Measurements from ENCODE around the gene CMKLR1. TPM values are rescaled to one million over a fixed set of nuclear protein-coding genes. Genes with fewer than 3 reads are reported as not detected.
A peak's percentile ranks its signal among the peaks of the same experiment; 100 is the strongest.

CMKLR1 gene
- total RNA-seq, 1 experiment from 2014 or later = 0.24 TPM

DNA sequence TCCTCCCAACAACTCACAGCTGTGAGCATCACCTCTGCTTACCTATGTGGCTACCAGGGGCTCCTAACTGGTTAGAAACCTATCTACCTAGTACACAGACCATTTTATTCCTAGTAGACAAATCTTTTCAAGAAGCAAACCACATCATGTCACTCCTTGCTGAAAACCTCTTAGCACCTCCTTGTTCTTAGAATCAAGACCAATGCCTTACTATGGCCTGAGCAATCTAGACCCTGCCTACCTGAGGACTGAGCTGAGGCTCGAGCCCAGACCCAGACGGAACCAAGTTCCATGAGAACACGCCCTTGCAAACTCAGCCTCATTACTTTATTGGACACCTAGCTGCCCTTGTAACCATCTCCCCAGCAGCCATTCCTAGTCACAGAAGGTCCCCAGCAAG lies 32.6 kb downstream of the CMKLR1 start:
- CTCF ChIA-PET = no interaction called here
- Histone ChIP-seq H3K9me3 (ENCODE audit: low read depth, low read length, poor library complexity, severe bottlenecking) (no peaks in the 10 kb centered on the region), H3K4me3 (ENCODE audit: low read depth, low read length, poor library complexity, severe bottlenecking) (no peak overlapping the region), H3K36me3 (ENCODE audit: insufficient read depth, low read length, poor library complexity, severe bottlenecking) (no peaks in the 10 kb centered on the region), H3K27ac (ENCODE audit: low read depth, low read length, poor library complexity, severe bottlenecking) (no peak overlapping the region), H3K27me3 (replicated peaks; ENCODE audit: insufficient read depth, low read depth, low read length, poor library complexity) (peaks cover 5% of the 10 kb centered on the region), H3K4me1 (ENCODE audit: insufficient read depth, low read length, poor library complexity, severe bottlenecking) (no peaks in the 10 kb centered on the region)
- POLR2A ChIA-PET (ENCODE audit: low non-redundant PET) = no interaction called here
- TF ChIP-seq, protein P1, sequence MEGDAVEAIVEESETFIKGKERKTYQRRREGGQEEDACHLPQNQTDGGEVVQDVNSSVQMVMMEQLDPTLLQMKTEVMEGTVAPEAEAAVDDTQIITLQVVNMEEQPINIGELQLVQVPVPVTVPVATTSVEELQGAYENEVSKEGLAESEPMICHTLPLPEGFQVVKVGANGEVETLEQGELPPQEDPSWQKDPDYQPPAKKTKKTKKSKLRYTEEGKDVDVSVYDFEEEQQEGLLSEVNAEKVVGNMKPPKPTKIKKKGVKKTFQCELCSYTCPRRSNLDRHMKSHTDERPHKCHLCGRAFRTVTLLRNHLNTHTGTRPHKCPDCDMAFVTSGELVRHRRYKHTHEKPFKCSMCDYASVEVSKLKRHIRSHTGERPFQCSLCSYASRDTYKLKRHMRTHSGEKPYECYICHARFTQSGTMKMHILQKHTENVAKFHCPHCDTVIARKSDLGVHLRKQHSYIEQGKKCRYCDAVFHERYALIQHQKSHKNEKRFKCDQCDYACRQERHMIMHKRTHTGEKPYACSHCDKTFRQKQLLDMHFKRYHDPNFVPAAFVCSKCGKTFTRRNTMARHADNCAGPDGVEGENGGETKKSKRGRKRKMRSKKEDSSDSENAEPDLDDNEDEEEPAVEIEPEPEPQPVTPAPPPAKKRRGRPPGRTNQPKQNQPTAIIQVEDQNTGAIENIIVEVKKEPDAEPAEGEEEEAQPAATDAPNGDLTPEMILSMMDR (conservative IDR thresholded peaks at IDR 0.05; ENCODE audit: low read depth, low read length) = no peak
- TF ChIP-seq EZH2 (IDR thresholded peaks at IDR 0.05; ENCODE audit: borderline replicate concordance, low read depth, low read length, poor library complexity, severe bottlenecking) = no peak
- DNase-seq (ENCODE audit: low spot score) = no peak
- intact Hi-C loops (cut with micrococcal nuclease; ENCODE audit: unreplicated experiment) = no loop called here
- BruUV-seq (replicated peaks) = no TSS peak

DNA sequence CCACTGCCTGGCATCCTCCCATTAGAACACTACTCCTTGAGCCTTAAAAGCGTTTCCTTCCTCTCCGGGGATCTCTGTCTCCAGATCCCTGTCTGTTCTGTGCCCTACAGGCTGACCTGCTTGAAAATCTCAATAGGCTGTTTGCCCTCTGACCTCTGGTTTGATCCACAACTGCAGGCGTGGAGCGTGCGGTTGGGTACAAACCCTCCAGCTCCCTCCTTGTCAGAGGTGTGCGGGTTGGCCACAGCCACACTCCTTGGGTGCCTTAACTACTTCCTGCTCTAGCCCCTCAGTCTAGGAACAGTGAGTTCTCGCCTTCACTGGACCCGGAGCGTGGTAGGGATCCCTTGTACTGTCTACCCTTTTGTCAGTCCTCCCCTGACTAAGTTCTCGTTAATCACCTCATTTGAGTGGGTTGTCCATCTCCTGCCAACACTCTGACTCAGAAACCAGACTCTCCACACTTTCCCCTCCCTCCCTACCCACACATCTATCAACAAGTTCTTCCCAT lies 33.1 kb downstream of the CMKLR1 start:
- no peak overlapping the region for H3K27ac ChIP-seq (ENCODE audit: low read depth, low read length, poor library complexity, severe bottlenecking)
- no peaks in the 10 kb centered on the region for H3K36me3 ChIP-seq (ENCODE audit: insufficient read depth, low read length, poor library complexity, severe bottlenecking)
- POLR2A ChIA-PET (ENCODE audit: low non-redundant PET) = no interaction called here
- peaks cover 5% of the 10 kb centered on the region for H3K27me3 ChIP-seq (replicated peaks; ENCODE audit: insufficient read depth, low read depth, low read length, poor library complexity)
- no peak overlapping the region for H3K4me3 ChIP-seq (ENCODE audit: low read depth, low read length, poor library complexity, severe bottlenecking)
- CTCF ChIA-PET = no interaction called here
- intact Hi-C loops (cut with micrococcal nuclease; ENCODE audit: unreplicated experiment) = no loop called here
- H3K9me3 ChIP-seq (ENCODE audit: low read depth, low read length, poor library complexity, severe bottlenecking) = no peaks in the 10 kb centered on the region
- TF ChIP-seq, protein P1 (conservative IDR thresholded peaks at IDR 0.05; ENCODE audit: low read depth, low read length) = no peak
- TF ChIP-seq EZH2 (IDR thresholded peaks at IDR 0.05; ENCODE audit: borderline replicate concordance, low read depth, low read length, poor library complexity, severe bottlenecking) = no peak
- no peaks in the 10 kb centered on the region for H3K4me1 ChIP-seq (ENCODE audit: insufficient read depth, low read length, poor library complexity, severe bottlenecking)
- no peak for DNase-seq (ENCODE audit: low spot score)
- no TSS peak for BruUV-seq (replicated peaks)

DNA sequence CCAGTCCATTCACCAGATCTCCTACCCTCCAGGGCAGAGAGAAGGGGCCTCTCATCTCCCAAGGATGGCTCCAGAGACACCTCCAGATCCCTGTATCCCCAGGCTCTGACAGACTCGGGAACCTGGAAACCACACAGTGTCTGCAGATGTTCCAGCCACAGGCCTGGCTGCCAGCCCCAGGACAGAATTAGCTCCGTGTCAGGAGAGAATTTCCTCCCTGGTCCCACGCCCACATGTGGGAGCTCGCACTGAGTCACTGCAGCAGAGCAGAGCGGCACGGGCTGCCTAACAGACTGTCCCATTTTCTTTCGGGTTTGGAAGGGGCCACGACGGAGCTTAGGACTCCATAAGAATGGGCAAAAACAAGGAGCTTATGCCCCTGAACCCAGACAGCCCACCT lies 33.6 kb downstream of the CMKLR1 start:
- Histone ChIP-seq H3K27ac (ENCODE audit: low read depth, low read length, poor library complexity, severe bottlenecking) (no peak overlapping the region), H3K27me3 (replicated peaks; ENCODE audit: insufficient read depth, low read depth, low read length, poor library complexity) (peaks cover 5% of the 10 kb centered on the region), H3K36me3 (ENCODE audit: insufficient read depth, low read length, poor library complexity, severe bottlenecking) (no peaks in the 10 kb centered on the region), H3K4me1 (ENCODE audit: insufficient read depth, low read length, poor library complexity, severe bottlenecking) (no peaks in the 10 kb centered on the region), H3K9me3 (ENCODE audit: low read depth, low read length, poor library complexity, severe bottlenecking) (no peaks in the 10 kb centered on the region), H3K4me3 (ENCODE audit: low read depth, low read length, poor library complexity, severe bottlenecking) (no peak overlapping the region)
- intact Hi-C loops (cut with micrococcal nuclease; ENCODE audit: unreplicated experiment) = no loop called here
- TF ChIP-seq EZH2 (IDR thresholded peaks at IDR 0.05; ENCODE audit: borderline replicate concordance, low read depth, low read length, poor library complexity, severe bottlenecking) = no peak
- BruUV-seq (replicated peaks) = no TSS peak
- peak; percentile 67 for DNase-seq (ENCODE audit: low spot score)
- POLR2A ChIA-PET (ENCODE audit: low non-redundant PET) = no interaction called here
- CTCF ChIA-PET = no interaction called here

DNA sequence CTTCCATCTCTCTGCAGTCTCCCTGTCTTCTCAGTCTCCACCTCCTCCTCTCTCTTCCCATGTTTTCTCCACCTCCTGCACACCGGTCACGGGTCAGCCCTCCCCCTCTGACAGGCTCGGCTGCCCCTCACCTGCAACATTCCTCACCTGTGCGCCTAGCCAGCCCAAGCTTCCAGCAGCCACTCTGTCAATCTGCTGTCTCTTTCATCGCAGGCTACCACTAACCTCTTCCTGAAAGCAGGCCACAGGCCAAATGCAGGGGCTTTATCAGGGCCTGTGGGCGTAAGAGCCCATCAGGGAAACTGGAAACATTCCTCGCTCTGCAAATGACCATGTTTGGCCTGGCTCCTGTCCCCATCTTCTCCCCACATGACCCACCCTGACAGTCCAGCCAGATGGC lies 34.5 kb downstream of the CMKLR1 start:
- intact Hi-C loops (cut with micrococcal nuclease; ENCODE audit: unreplicated experiment) = no loop called here
- no peak for DNase-seq (ENCODE audit: low spot score)
- no peak overlapping the region for H3K27ac ChIP-seq (ENCODE audit: low read depth, low read length, poor library complexity, severe bottlenecking)
- H3K36me3 ChIP-seq (ENCODE audit: insufficient read depth, low read length, poor library complexity, severe bottlenecking) = no peaks in the 10 kb centered on the region
- H3K27me3 ChIP-seq (replicated peaks; ENCODE audit: insufficient read depth, low read depth, low read length, poor library complexity) = peaks cover 5% of the 10 kb centered on the region
- no peaks in the 10 kb centered on the region for H3K4me1 ChIP-seq (ENCODE audit: insufficient read depth, low read length, poor library complexity, severe bottlenecking)
- no peaks in the 10 kb centered on the region for H3K9me3 ChIP-seq (ENCODE audit: low read depth, low read length, poor library complexity, severe bottlenecking)
- H3K4me3 ChIP-seq (ENCODE audit: low read depth, low read length, poor library complexity, severe bottlenecking) = no peak overlapping the region
- POLR2A ChIA-PET (ENCODE audit: low non-redundant PET) = no interaction called here
- BruUV-seq (replicated peaks) = no TSS peak
- TF ChIP-seq, protein P1 (conservative IDR thresholded peaks at IDR 0.05; ENCODE audit: low read depth, low read length) = no peak
- TF ChIP-seq EZH2 (IDR thresholded peaks at IDR 0.05; ENCODE audit: borderline replicate concordance, low read depth, low read length, poor library complexity, severe bottlenecking) = no peak
- CTCF ChIA-PET = no interaction called here

Data from A673 (cell line).